Psoas muscle (tissue), 8 donors: ENCODE measurements around the gene ASAP2. TPM values are rescaled to one million over a fixed set of nuclear protein-coding genes. Genes with fewer than 3 reads are reported as not detected.

Source experiments
- ATAC-seq, 4 donors: fragments of 200-7000 bp; cut with Tn5 transposase; one replicate each; pipeline ENCODE4 v1.9.1; 2020; ENCODE audit warnings: moderate library complexity in 3 of 4, mild to moderate bottlenecking in 2 of 4
- DNase-seq, 2 donors: peaks; one replicate each; pipeline ENCODE4 v3.0.0-alpha.2; 2020
- H3K27ac ChIP-seq: fragments of 200-600 bp; one replicate; pipeline ENCODE4 v1.8.0; 2022
- H3K27me3 ChIP-seq, 3 donors: fragments of 200-600 bp in 1 of 3; one replicate each; pipeline versions ENCODE4 v1.6.1 to v1.8.0; 2013 to 2022; ENCODE audit warnings: low read length in 2 of 3, mild to moderate bottlenecking in 2 of 3, moderate library complexity in 1 of 3; ENCODE audit not compliant: insufficient read depth in 3 of 3
- H3K36me3 ChIP-seq, 2 donors: fragments of 200-600 bp in 1 of 2; one replicate each; pipeline versions ENCODE4 v1.6.1 to v1.8.0; 2013 to 2022; ENCODE audit warnings: low read depth in 1 of 2, mild to moderate bottlenecking in 1 of 2, moderate library complexity in 1 of 2; ENCODE audit not compliant: insufficient read depth in 1 of 2
- H3K4me1 ChIP-seq: fragments of 200-600 bp; one replicate; pipeline ENCODE4 v1.8.0; 2022
- H3K4me3 ChIP-seq: fragments of 200-600 bp; one replicate; pipeline ENCODE4 v1.8.0; 2022; ENCODE audit warnings: mild to moderate bottlenecking
- H3K9me3 ChIP-seq: fragments of 200-600 bp; one replicate; pipeline ENCODE4 v1.8.0; 2022
- CTCF ChIP-seq: fragments of 200-600 bp; IDR thresholded peaks from one replicate; pipeline ENCODE4 v1.8.0; 2022; ENCODE audit warnings: antibody characterized with exemption
- WGBS, 3 donors: extraction: QIAGEN DNeasy Blood & Tissue Kit; methylation state at CpG; one replicate each; pipeline versions ENCODE4 v1.1.6 to v1.1.7; 2013; 5-methylcytosine and 5-hydroxymethylcytosine counted together
- intact Hi-C, 2 donors: fragments of 100-400 bp; cut with DNase I; formaldehyde crosslinking; loops; one replicate each; pipeline versions ENCODE4 v1.11.0 to v1.14.2; 2022
- polyA plus RNA-seq, 3 donors: library from polyadenylated mRNA; stranded (reverse); fragments of 200-250 nt; gene quantifications; one replicate each; pipeline ENCODE4 v1.2.3, GENCODE V29; 2013
- total RNA-seq, 4 donors: library from RNA; stranded (reverse); fragmentation: NEBNext Ultra II Directional in 2 of 4; extraction: Animal tissue kit (Norgen Biotek cat#: 25700) in 2 of 4; gene quantifications; one replicate each; pipeline versions ENCODE4 v1.2.1 to v1.2.4, GENCODE V29; 2021 to 2023
- donor health status: healthy with polysubstance abuse.
- donor health status: DM: no; HTN: no; CAD: no; lungs with moderate emphysema.
- donor health status: Bipolar disorder and iron deficiency.
- donor health status: healthy.
- donor health status: DM: yes; HTN: yes; CAD: no.
- donor health status: DM: no; HTN: no; CAD: no.
- donor health status: DM: no; HTN: no; CAD: no.
- donor health status: DM: yes; HTN: yes; CAD: no.

The ASAP2 gene
- total and polyA plus RNA-seq, 7 donors: 1.6 to 9.0 (median 3.3) TPM

- H3K36me3 ChIP-seq: no peaks in the 10 kb centered on the region
- TF ChIP-seq CTCF: no peak
- H3K27ac ChIP-seq: peak overlapping the region; percentile 18
- no peaks in the 10 kb centered on the region for H3K9me3 ChIP-seq
- peaks cover 41% of the 10 kb centered on the region for H3K4me1 ChIP-seq
- WGBS, 3 donors: 61 to 77% (median 68%) methylated on average over 7 of the region's 7 CpGs
- ATAC-seq (no peak), DNase-seq (no peak)
- H3K4me3 ChIP-seq: no peak overlapping the region
- H3K27me3 ChIP-seq: no peaks in the 10 kb centered on the region
- intact Hi-C loops: no loop called here
Observed at GRCh38 chr2:9281145-9281544, 74.5 kb downstream of the ASAP2 start.

GRCh38 chr2:9282128-9283112 is 75.8 kb downstream of the ASAP2 start:
- Histone ChIP-seq H3K27ac (peak overlapping the region; percentile 36), H3K36me3 (no peaks in the 10 kb centered on the region), H3K4me1 (peaks cover 44% of the 10 kb centered on the region), H3K27me3 (no peaks in the 10 kb centered on the region), H3K9me3 (no peaks in the 10 kb centered on the region), H3K4me3 (peak overlapping the region; percentile 3)
- WGBS, 3 donors: 36 to 49% (median 37%) methylated on average over 13 of the region's 13 CpGs
- intact Hi-C loops: no loop called here
- TF ChIP-seq CTCF: no peak
- ATAC-seq (peak; percentile 48 to 73 (median 62)), DNase-seq (no peak)

- DNase-seq (no peak), ATAC-seq (no peak)
- intact Hi-C loops: no loop called here
- WGBS, 3 donors: 73 to 87% (median 82%) methylated on average over 6 of the region's 6 CpGs
- Histone ChIP-seq H3K9me3 (no peaks in the 10 kb centered on the region), H3K36me3 (no peaks in the 10 kb centered on the region), H3K4me1 (peaks cover 36% of the 10 kb centered on the region), H3K4me3 (no peak overlapping the region), H3K27ac (no peak overlapping the region), H3K27me3 (no peaks in the 10 kb centered on the region)
- TF ChIP-seq CTCF: no peak
Observed at GRCh38 chr2:9284521-9285297, 78.1 kb downstream of the ASAP2 start.

- Histone ChIP-seq H3K36me3 (no peaks in the 10 kb centered on the region), H3K27me3 (no peaks in the 10 kb centered on the region), H3K9me3 (no peaks in the 10 kb centered on the region), H3K4me1 (peaks cover 36% of the 10 kb centered on the region), H3K4me3 (no peak overlapping the region), H3K27ac (no peak overlapping the region)
- TF ChIP-seq CTCF: no peak
- DNase-seq (no peak), ATAC-seq (peak in 3 of 4 donors; percentile 38 to 51 (median 42))
- intact Hi-C loops: no loop called here
- 53 to 62% (median 58%) methylated on average over 2 of the region's 2 CpGs for WGBS, 3 donors
Observed at GRCh38 chr2:9285385-9285920, 78.8 kb downstream of the ASAP2 start.
